Neural cell (in vitro differentiated cells): ENCODE data around the gene ANKRD40. TPM values are rescaled to one million over a fixed set of nuclear protein-coding genes. Genes with fewer than 3 reads are reported as not detected.

Experiments
- H2AFZ ChIP-seq: fragments of 200-600, 300-800 bp; sonication (generic), shearing (Covaris generic); 2 replicates; pipeline ENCODE4 v1.6.0; 2014; ENCODE audit warnings: low read depth, mild to moderate bottlenecking, antibody characterized with exemption, low read length, moderate library complexity
- H3F3A ChIP-seq: fragments of 200-600 bp; shearing (Covaris generic); 2 replicates; pipeline ENCODE4 v1.6.1; 2016; ENCODE audit warnings: mild to moderate bottlenecking, moderate library complexity, mixed read lengths, antibody characterized with exemption, low read length; ENCODE audit not compliant: insufficient read depth, poor library complexity, severe bottlenecking
- H3K27ac ChIP-seq: fragments of 200-600, 300-800 bp; sonication (generic), shearing (Covaris generic); 2 replicates; pipeline ENCODE4 v1.5.1; 2014; ENCODE audit warnings: mild to moderate bottlenecking, low read length, moderate library complexity
- H3K27me3 ChIP-seq: fragments of 300-800, 200-600 bp; sonication (generic), shearing (Covaris generic); 2 replicates; pipeline ENCODE4 v1.6.0; 2014; ENCODE audit warnings: mild to moderate bottlenecking, low read depth, low read length, moderate library complexity; ENCODE audit not compliant: insufficient read depth
- H3K36me3 ChIP-seq: fragments of 300-800, 200-600 bp; sonication (generic), shearing (Covaris generic); 2 replicates; pipeline ENCODE4 v1.5.1; 2014; ENCODE audit warnings: mild to moderate bottlenecking, antibody characterized with exemption, low read length, moderate library complexity; ENCODE audit not compliant: insufficient read depth
- H3K4me2 ChIP-seq: fragments of 300-800, 200-600 bp; sonication (generic), shearing (Covaris generic); 2 replicates; pipeline ENCODE4 v1.6.0; 2014; ENCODE audit warnings: mild to moderate bottlenecking, low read length
- H3K4me3 ChIP-seq: fragments of 300-800, 200-600 bp; sonication (generic), shearing (Covaris generic); 2 replicates; pipeline ENCODE4 v1.5.1; 2014; ENCODE audit warnings: mild to moderate bottlenecking, low read length, moderate library complexity
- H3K79me2 ChIP-seq: fragments of 200-600 bp; shearing (Covaris generic); replicated peaks from 2 replicates; pipeline ENCODE4 v1.6.0; 2014; ENCODE audit warnings: mild to moderate bottlenecking, low read length, moderate library complexity; ENCODE audit not compliant: insufficient read depth
- H3K9ac ChIP-seq: fragments of 300-800, 200-600 bp; sonication (generic), shearing (Covaris generic); 2 replicates; pipeline ENCODE4 v1.6.1; 2016; ENCODE audit warnings: mild to moderate bottlenecking, low read length, mixed read lengths
- H3K9me2 ChIP-seq: fragments of 200-600 bp; shearing (Covaris generic); 2 replicates; pipeline ENCODE4 v1.6.1; 2016; ENCODE audit warnings: mild to moderate bottlenecking, low read length, mixed read lengths; ENCODE audit not compliant: insufficient read depth
- H3K9me3 ChIP-seq: fragments of 200-600, 300-800 bp; sonication (generic), shearing (Covaris generic); 2 replicates; pipeline ENCODE4 v1.6.1; 2016; ENCODE audit warnings: mild to moderate bottlenecking, mixed run types, low read length, moderate library complexity, mixed read lengths
- H4K20me1 ChIP-seq: fragments of 200-600 bp; shearing (Covaris generic); 2 replicates; pipeline ENCODE4 v1.6.1; 2016; ENCODE audit warnings: mild to moderate bottlenecking, mixed run types; ENCODE audit not compliant: insufficient read depth
- CTCF ChIP-seq: fragments of 450-650 bp; IDR thresholded peaks from 2 replicates; pipeline ENCODE4 v1.5.1; 2014; ENCODE audit warnings: antibody characterized with exemption, mild to moderate bottlenecking, moderate library complexity; ENCODE audit not compliant: poor library complexity, severe bottlenecking
- EP300 ChIP-seq: fragments of 450-650 bp; conservative IDR thresholded peaks from 2 replicates; pipeline ENCODE4 v1.6.1; 2014; ENCODE audit warnings: antibody characterized with exemption, mild to moderate bottlenecking, moderate library complexity; ENCODE audit not compliant: poor library complexity, severe bottlenecking
- EZH2 ChIP-seq: fragments of 200-600, 300-800 bp; shearing (Covaris generic), sonication (generic); IDR thresholded peaks from 2 replicates; pipeline ENCODE4 v1.6.1; 2014; ENCODE audit warnings: antibody characterized with exemption, low read length, borderline replicate concordance, mild to moderate bottlenecking; ENCODE audit not compliant: insufficient read depth, poor library complexity, severe bottlenecking
- MXI1 ChIP-seq: fragments of 450-650 bp; conservative IDR thresholded peaks from 2 replicates; pipeline ENCODE4 v1.6.1; 2014; ENCODE audit warnings: antibody characterized with exemption, mild to moderate bottlenecking; ENCODE audit not compliant: poor library complexity, severe bottlenecking
- POLR2AphosphoS5 ChIP-seq: IDR thresholded peaks from 2 replicates; pipeline ENCODE4 v1.6.1; 2012
- RAD21 ChIP-seq: fragments of 450-650 bp; conservative IDR thresholded peaks from 2 replicates; pipeline ENCODE4 v1.6.1; 2014; ENCODE audit warnings: antibody characterized with exemption, mild to moderate bottlenecking, moderate library complexity
- REST ChIP-seq: IDR thresholded peaks from 2 replicates; pipeline ENCODE4 v1.6.1; 2012; ENCODE audit warnings: borderline replicate concordance
- SMC3 ChIP-seq: fragments of 450-650 bp; conservative IDR thresholded peaks from 2 replicates; pipeline ENCODE4 v1.6.1; 2014; ENCODE audit warnings: antibody characterized with exemption, mild to moderate bottlenecking, moderate library complexity; ENCODE audit not compliant: poor library complexity
- TAF1 ChIP-seq: IDR thresholded peaks from 2 replicates; pipeline ENCODE4 v1.6.1; 2012; ENCODE audit warnings: low read depth
- polyA plus RNA-seq: library from polyadenylated mRNA; depleted of rRNA; stranded (reverse); fragments of >200 nt; gene quantifications from 2 replicates; pipeline ENCODE4 v1.2.3, GENCODE V29; 2014

The ANKRD40 gene
- polyA plus RNA-seq, 1 donor from 2014 or later = 15.2 TPM

GRCh38 chr17:50689956-50690886 lies 17.5 kb downstream of the ANKRD40 start:
- Histone ChIP-seq H3K27ac (peak overlapping the region; percentile 56), H3F3A (no peaks in the 10 kb centered on the region), H3K4me3 (no peak overlapping the region), H3K36me3 (peaks cover 5% of the 10 kb centered on the region), H3K27me3 (no peaks in the 10 kb centered on the region), H3K9ac (peak overlapping the region; percentile 53), H4K20me1 (no peaks in the 10 kb centered on the region), H3K4me2 (no peak overlapping the region), H3K79me2 (no peaks in the 10 kb centered on the region), H3K9me3 (no peaks in the 10 kb centered on the region), H3K9me2 (no peaks in the 10 kb centered on the region), H2AFZ (peak overlapping the region; percentile 77)
- TF ChIP-seq POLR2AphosphoS5 (peak; percentile 29), EP300 (no peak), RAD21 (peak; percentile 22), SMC3 (no peak), REST (peak; percentile 72), TAF1 (peak; percentile 42), CTCF (no peak), EZH2 (no peak)

GRCh38 chr17:50689251-50689650 lies 18.5 kb downstream of the ANKRD40 start:
- H4K20me1 ChIP-seq = no peaks in the 10 kb centered on the region
- no peaks in the 10 kb centered on the region for H3K79me2 ChIP-seq
- H3K9me2 ChIP-seq = no peaks in the 10 kb centered on the region
- no peak overlapping the region for H3K9ac ChIP-seq
- no peak overlapping the region for H3K27ac ChIP-seq
- H3K4me2 ChIP-seq = no peak overlapping the region
- no peak for TF ChIP-seq TAF1
- no peak for TF ChIP-seq RAD21
- no peak for TF ChIP-seq CTCF
- no peak for TF ChIP-seq REST
- no peak for TF ChIP-seq MXI1
- TF ChIP-seq EP300 = no peak
- no peak for TF ChIP-seq SMC3
- no peak for TF ChIP-seq EZH2
- no peak for TF ChIP-seq POLR2AphosphoS5
- no peaks in the 10 kb centered on the region for H3K27me3 ChIP-seq
- no peaks in the 10 kb centered on the region for H3K9me3 ChIP-seq
- H2AFZ ChIP-seq = no peak overlapping the region
- no peak overlapping the region for H3K4me3 ChIP-seq
- no peaks in the 10 kb centered on the region for H3F3A ChIP-seq
- H3K36me3 ChIP-seq = peaks cover 1% of the 10 kb centered on the region
